HG03558 (cell line): ENCODE results near the gene ROBO4.

Experiments
- ATAC-seq: cut with Tn5 transposase; IDR thresholded peaks from one replicate; pipeline ENCODE4 v1.9.1; 2021; ENCODE audit warnings: moderate number of reproducible peaks; ENCODE audit not compliant: unreplicated experiment; ENCODE audit errors: extremely low read depth

ROBO4 gene

GRCh38 chr11:124875943-124876817, 21.5 kb downstream of the ROBO4 start:
- peak; percentile 79 for ATAC-seq

DNA sequence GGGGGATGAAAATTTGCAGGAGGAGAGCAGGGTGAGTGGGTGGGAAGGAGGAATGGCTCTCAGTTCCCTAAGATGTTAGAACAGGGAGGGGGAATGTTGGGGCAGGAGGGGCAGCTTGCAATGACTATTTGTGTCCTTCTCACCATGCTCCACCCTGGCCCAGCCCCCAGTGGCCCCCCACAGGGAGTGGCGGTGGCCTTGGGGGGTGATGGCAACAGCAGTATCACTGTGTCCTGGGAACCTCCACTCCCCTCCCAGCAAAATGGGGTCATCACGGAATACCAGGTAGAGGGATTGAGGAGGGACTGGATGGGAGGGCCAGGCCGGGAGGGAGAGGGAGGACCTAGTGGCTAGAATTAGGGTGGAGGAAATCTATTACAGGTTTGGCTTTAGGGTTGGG, 22.3 kb downstream of the ROBO4 start:
- ATAC-seq = no peak

DNA sequence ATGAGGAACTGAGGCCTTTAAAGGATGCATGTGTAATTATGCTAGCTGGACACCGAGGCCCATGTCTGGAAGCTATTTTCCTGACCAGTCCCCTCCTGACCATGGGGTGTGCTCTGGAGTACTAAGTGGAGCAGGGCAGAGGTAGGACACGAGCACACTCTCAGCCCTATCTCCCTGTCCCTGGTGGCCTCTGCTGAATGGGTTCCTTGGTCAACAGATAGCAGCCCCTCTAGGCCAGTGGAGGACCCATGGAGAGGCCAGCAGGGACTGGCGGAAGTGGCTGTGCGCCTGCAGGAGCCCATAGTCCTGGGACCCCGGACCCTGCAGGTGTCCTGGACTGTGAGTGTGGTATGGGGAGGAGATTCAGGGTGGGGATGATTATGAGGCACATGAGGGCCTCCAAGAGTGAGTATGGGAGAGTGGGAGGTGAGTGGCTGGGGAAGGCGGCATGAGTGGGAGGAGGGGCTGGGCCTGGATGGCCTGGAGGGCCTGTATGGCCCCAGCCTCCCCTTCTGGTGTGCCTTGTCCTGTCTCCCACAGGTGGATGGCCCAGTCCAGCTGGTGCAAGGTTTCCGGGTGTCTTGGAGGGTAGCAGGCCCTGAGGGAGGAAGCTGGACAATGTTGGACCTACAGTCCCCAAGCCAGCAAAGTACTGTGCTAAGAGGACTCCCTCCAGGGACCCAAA, 23.0 kb downstream of the ROBO4 start:
- no peak for ATAC-seq

DNA sequence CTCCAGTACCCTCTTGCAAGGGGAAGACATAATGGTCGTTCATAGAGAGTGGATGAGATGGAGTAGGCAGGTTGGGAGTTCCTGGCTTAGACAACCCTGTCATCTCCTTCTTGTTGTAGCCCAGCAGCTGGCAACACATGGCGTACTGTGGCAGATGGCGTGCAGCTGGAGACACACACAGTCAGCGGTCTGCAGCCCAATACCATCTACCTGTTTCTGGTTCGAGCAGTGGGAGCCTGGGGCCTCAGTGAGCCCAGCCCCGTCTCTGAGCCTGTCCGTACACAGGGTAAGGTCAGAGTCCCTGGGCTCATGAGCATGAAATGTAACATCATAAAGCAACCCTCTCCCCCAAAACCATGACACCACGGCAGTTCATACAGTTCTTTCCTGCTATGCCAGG, 23.7 kb downstream of the ROBO4 start:
- ATAC-seq = no peak

DNA sequence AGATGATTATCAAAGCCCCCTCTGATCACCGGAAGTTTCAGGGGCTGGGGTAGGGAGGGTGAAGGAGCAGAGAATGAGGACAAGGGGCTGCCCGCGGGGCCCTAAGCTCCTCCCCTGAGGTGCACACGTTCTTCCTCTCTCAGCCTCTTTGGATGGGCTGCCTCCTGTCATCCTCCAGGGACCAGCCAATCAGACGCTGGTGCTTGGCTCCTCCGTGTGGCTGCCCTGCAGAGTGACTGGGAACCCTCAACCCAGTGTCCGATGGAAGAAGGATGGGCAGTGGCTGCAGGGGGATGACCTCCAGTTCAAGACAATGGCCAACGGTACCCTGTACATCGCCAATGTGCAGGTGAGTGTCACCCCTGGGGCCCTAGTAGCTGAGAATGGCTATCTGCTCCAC, 24.9 kb downstream of the ROBO4 start:
- no peak for ATAC-seq

- no peak for ATAC-seq
Observed at GRCh38 chr11:124872280-124872679, 25.4 kb downstream of the ROBO4 start.

- no peak for ATAC-seq
Observed at GRCh38 chr11:124870430-124870829, 27.2 kb downstream of the ROBO4 start.

DNA sequence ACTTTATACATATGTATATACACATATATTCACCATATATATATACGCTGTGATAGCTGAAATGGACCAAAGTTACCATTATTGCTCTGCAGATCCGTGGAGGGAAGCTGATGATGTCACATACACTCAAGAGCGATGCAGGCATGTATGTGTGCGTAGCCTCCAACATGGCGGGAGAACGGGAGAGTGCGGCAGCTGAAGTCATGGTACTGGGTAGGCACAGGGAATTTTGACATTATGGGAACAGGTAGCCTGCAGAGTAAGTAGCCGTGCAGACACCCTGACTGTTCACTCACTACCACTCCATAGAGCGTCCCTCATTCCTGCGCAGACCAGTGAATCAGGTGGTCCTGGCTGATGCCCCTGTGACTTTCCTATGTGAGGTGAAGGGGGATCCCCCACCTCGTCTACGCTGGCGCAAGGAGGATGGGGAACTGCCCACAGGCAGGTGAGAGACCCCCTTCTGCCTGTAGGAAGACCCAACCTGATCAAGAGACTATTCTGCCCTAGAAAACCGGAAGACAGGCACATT, 27.7 kb downstream of the ROBO4 start:
- ATAC-seq = no peak

DNA sequence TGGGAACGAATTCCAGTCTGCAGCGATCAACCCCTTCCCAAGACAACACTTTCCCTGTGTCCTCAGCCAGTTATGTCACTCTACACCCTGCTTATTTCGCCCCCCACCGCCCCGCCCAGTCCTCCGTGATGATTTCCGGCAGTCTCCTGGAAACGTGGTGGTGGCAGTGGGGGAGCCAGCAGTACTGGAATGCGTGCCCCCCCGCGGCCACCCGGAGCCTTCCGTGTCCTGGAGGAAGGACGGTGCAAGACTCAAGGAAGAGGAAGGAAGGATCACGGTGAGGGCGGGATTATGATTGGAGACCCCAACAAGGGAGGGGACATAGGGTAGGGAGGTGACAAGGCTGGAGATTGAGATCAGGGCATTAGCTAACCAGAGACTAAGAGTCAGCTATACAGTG, 28.3 kb downstream of the ROBO4 start:
- ATAC-seq = no peak

DNA sequence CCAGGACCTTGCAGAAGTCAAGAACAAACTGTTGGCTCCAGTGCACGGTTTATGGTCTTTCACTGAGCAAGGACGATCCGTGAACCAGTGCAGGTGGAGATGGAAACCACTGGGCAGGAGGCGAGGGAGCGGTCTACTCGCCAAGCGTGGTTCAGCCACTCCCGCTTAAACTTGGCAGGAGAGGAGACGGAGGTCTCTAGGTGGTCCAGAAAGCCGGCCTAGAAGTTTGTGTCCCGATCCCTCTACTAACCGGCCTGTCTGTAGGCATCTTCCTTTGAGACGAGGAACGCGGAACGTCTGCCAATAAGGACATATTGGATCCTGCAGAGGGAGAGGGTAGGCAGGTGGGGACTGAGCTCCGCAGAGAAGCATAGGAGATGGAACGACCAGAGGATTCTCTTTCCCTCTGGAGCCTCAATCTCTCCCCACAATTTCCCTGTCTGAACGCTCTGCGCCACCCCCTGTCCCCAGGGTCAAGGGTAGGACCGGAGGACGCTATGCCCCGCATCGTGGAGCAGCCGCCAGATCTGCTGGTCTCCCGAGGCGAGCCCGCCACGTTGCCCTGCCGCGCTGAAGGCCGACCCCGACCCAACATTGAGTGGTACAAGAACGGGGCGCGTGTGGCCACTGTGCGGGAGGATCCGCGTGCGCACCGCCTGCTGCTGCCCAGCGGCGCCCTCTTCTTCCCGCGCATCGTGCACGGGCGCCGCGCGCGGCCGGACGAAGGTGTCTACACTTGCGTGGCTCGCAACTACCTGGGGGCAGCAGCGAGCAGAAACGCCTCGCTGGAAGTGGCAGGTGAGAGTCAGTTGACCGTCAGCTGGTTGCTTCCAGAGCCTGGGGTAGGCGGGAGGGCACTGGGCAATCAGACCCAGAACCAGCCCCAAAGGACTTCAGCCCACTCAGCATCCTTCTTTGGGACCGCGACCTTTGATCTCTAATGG, 29.1 kb downstream of the ROBO4 start:
- no peak for ATAC-seq

DNA sequence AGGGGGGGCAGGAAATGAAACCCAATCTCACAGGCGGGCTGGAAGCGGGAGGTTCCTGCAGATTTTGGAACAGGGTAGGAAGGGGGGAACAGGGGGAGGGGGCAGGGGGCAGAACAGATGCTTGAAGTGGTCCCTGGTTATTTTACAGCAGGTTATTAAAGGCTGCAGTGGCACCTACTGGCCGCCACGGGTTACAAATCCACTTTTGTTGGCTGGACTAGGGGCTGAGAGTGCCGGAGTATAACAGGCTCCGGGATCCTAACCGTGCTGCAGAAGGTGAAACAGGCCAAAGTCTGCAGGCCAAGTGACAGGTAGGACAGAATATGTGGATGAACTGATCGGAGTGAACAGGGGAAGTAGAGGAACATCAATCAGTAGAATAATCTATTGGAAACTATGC, 30.0 kb downstream of the ROBO4 start:
- ATAC-seq = no peak

GRCh38 chr11:124865902-124866851, 31.5 kb downstream of the ROBO4 start:
- ATAC-seq = no peak

DNA sequence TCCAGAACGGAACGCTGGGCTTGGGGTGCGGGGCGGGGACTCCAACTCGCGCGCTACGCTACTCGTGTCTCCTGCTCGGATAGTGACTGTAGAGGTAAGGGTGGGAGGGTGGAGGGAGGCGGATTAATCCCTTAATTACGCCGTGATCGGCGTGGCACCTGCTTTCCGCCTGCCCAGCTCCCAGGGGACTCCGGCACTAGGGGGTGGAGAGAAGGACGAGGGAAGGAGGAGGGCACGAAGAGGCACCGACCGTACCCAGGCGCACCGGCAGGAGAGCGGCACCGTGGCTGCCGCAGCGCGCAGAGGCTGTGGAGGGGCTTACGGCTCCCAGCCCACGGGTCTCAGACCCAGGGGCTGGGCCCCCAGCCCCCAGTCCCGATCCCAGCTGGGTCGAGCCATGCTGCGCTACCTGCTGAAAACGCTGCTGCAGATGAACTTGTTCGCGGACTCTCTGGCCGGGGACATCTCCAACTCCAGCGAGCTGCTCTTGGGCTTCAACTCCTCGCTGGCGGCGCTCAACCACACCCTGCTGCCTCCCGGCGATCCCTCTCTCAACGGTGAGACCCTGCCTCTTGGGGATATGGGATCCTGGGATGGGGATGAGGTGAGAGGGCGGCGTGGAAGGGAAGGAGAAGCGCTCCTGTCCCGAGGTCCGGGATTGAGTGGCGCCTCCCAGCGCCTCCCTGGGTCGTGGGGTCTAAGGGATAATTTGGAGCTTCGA, 32.3 kb downstream of the ROBO4 start, which contains the start of gene ROBO3:
Gene ROBO3, plus strand, starts transcription at position 252 of the 721 bp plus-strand sequence. Its CDS starts 146 bp downstream, at position 398.
- ATAC-seq = no peak

DNA sequence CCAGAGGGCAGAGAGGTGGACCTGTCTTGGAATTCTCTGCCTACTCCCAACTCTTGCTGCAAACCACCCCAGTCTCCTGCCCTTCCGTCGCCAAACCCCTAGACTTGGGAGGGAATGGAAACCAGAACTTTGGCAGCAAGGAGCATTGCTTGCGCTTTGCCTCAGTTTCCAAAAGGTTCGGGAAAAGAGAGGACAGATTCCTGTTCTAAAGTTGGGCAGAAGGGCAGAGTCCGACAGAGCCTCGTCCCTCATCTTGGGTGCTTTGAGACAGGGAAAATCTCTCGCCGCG, 32.8 kb downstream of the ROBO4 start:
- ATAC-seq = no peak

DNA sequence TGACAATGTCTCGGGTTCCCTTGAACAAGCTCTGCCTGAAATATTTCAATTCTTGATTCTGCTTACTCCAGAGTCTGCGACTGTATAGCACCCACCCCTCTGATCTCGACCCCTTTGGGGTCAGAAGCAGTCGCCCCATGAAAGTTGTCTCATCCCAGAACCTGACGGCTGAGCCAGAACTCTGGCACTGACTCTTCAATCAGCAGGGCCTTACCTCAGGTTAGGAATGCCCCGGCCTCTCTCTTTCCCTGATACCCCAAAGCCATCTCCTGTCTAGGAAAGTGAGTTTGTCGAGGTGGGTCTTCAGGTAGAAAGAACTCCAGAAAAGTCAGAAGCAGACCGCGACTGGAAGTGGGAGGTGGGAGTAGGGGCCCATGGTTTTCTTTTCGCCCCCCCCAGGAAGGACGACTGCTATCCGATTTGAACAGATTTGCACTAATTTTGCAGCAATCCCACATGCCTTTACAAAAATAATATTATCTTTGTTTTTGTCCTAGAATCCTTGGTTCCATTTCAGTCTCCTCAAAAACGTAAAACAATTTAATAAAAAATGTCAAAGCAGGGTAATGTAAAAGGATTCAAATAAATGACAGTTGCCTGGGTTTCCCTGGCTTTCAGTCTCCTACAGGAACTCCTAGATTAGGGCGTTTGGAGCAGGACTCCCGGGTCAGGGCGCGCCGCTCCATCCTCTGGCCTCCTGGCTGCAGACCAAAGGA, 33.3 kb downstream of the ROBO4 start:
- no peak for ATAC-seq

GRCh38 chr11:124863826-124864165, 33.9 kb downstream of the ROBO4 start:
- no peak for ATAC-seq

DNA sequence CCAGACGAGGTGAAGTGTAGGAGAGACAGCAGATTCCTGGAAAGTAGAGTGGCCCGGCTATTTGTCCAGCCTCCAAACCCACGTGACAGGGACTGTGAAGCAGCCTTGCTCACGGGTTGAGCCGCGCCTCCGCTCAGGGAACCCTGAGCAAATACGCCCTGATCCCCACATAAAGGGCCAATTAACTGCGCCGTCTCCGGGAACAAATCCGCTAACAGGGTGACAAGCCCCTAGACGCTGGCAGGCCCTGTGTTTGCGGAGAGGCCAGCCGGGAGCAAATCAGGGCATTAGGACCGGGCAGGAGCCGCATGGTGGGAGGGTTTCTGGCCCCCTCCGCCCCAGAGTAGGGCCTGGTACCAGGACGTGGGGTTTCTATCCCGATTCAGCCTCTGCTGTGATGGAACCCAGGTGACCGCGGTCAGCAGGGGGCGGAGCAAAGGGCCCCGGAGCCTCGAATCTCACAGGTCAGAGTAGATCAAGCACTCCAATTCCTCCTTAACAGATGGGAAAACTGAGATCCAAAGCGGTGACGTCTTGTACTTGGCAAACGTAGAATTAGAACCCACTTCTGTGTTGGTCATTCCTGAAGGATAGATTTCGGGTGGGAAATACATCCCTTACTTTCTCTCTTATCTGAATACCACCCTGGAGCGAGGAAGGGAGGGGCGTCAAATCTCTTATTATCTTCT, 34.4 kb downstream of the ROBO4 start:
- no peak for ATAC-seq

GRCh38 chr11:124861670-124862069, 36.0 kb downstream of the ROBO4 start:
- ATAC-seq = no peak
